DOHH2 (cell line): Measurements from ENCODE around the gene STPG2.

Experiments used
- EZH2phosphoT487 ChIP-seq: fragments of 200-600 bp; sonication (generic); IDR thresholded peaks from 2 replicates; pipeline ENCODE4 v1.6.1; 2017; ENCODE audit warnings: borderline replicate concordance, mild to moderate bottlenecking, antibody characterized with exemption, low read length, moderate library complexity, mixed read lengths
- TF ChIP-seq, protein P1 (sequence below): fragments of 200-600 bp; sonication (generic); IDR thresholded peaks from one replicate; pipeline ENCODE4 v1.5.1; 2014; ENCODE audit warnings: antibody characterized with exemption, mild to moderate bottlenecking, low read depth, low read length; ENCODE audit not compliant: poor library complexity, severe bottlenecking

DNA sequence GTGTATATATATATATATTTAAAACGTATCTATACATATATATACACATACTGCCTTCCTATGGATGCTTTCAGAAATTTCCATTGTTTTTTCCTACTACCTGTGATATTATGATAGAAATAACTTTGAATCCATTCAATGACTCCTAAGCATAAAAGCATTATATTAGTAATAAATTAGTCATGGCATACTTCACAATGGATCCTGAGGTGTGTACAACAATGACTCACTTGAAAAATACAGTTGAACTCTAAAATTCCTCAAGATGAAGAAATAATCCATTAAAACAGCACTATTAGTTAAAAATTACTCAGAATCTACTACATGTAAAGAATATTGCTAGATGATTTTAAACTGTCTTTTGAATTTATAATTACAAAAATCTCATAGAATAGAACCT, 201.1 kb downstream of the STPG2 start:
- TF ChIP-seq, protein P1, sequence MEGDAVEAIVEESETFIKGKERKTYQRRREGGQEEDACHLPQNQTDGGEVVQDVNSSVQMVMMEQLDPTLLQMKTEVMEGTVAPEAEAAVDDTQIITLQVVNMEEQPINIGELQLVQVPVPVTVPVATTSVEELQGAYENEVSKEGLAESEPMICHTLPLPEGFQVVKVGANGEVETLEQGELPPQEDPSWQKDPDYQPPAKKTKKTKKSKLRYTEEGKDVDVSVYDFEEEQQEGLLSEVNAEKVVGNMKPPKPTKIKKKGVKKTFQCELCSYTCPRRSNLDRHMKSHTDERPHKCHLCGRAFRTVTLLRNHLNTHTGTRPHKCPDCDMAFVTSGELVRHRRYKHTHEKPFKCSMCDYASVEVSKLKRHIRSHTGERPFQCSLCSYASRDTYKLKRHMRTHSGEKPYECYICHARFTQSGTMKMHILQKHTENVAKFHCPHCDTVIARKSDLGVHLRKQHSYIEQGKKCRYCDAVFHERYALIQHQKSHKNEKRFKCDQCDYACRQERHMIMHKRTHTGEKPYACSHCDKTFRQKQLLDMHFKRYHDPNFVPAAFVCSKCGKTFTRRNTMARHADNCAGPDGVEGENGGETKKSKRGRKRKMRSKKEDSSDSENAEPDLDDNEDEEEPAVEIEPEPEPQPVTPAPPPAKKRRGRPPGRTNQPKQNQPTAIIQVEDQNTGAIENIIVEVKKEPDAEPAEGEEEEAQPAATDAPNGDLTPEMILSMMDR: no peak
- no peak for TF ChIP-seq EZH2phosphoT487
